Activated CD4-positive, alpha-beta T cell treated with anti-CD3 and anti-CD28 coated beads for 4 hours (primary cell): Measurements from ENCODE around the gene BCR.
A peak's percentile ranks its signal among the peaks of the same experiment; 100 is the strongest.

Source experiments
- DNase-seq, 2 donors: peaks; one replicate each; pipeline ENCODE4 v3.0.0-alpha.2; 2020

Gene BCR

DNA sequence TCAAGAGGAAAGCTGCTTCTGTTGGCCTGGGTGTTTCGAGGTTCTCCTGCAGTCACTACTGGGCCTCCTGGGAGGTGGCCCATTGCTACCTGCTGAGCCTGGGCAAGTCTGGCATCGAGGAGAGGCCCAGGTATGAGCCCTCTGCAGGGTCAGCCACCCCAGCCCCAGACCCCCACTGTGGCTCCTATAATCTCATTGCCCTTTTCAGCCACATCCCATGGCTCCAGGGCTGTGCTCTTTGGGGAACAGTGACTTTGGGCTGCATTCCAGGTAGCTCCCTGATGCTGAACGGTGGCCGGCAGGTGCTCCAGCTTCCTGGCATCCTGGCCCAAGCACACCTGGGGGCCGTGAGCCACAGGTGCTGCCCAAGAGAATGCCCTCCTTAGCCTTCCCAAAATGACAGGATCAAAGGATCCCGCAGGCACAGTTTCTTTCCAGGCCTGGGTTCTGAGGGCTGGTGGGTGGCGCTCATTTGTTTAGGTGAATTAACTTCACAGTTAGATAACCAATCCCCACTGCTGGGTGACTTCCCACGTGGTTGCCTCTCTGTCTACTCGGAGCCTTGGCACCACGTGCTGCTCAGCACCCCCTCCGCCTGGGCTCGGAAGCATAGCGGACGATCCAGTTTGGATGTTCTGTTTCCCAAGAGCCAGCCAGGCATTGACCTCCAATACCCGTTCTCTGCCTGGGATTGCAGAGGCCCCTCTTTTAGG is 97.4 kb downstream of the BCR start:
- DNase-seq: no peak

DNA sequence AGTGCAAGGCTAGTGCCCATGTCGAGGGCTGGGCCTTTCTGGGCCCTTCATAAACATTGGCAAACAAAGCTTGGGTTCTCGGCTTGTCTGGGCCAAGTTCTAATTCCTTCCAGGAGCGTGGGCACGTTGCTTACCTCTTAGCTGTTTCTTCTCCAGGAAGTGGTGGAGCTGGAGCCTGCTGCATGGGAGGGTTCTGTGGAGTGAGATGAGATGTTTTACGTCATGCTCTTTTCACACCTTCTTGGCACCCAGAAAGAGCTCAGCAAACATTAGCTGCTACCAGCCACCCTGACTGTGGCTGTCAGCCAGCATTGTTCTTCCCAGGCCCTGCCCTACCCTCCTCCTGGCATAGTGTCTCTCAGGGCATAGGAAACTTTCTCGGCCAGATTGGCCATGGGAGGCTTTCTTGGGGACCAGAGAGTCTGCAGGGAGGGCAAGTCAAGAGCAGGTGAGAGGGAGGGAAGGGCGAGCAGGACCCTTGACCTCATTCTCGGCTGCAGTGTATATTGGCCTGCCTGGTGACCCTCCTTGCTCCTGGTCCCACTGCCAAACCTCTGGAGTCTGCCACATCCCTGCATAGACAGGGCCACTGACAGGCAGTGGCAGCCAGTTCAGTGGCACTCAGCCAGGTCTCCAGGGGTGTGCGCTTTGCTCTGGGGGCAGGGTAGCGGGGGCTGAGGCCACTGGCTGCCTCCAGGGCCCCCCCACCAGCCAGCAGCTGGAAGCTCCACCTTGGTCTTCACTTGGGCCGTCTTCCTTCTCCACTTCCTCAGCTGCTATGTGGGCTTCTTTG is 98.8 kb downstream of the BCR start:
- no peak for DNase-seq

DNA sequence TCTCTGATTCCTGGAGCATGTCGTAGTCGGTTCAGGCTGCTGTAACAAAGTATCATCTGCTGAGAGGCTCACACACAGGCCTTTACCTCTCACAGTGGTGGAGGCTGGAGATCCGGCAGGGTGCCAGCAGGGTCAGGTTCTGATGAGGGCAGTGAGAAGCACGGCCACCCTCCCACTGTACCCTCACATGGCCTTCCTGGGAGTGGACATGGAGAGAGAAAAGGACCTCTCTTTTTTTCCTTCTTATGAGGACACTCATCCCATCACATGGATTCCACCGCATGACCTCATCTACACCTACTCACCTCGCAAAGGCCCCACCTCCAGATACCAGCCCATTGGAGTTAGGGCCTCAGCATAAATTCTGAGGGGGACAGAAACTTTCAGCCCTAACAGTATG is 99.5 kb downstream of the BCR start:
- DNase-seq: no peak

- DNase-seq: no peak
Observed at GRCh38 chr22:23280356-23281052, 100.2 kb downstream of the BCR start.

DNA sequence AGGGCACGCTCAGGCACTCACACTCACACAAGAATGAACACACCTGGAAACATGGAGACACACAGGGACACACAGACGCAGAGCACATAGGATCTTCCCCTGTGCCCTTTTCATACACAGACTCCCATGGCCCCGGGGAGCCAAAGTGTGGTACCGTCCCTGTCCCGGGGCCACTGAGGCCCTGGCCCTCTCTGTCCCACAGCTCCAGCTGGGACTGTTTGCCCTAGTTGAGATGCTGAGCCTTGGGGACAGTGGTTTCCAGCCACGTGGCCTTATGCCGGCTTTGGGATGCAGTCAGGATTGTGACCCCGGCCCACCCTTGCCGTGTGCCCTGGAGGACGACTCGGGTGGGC is 100.7 kb downstream of the BCR start:
- DNase-seq: no peak

DNA sequence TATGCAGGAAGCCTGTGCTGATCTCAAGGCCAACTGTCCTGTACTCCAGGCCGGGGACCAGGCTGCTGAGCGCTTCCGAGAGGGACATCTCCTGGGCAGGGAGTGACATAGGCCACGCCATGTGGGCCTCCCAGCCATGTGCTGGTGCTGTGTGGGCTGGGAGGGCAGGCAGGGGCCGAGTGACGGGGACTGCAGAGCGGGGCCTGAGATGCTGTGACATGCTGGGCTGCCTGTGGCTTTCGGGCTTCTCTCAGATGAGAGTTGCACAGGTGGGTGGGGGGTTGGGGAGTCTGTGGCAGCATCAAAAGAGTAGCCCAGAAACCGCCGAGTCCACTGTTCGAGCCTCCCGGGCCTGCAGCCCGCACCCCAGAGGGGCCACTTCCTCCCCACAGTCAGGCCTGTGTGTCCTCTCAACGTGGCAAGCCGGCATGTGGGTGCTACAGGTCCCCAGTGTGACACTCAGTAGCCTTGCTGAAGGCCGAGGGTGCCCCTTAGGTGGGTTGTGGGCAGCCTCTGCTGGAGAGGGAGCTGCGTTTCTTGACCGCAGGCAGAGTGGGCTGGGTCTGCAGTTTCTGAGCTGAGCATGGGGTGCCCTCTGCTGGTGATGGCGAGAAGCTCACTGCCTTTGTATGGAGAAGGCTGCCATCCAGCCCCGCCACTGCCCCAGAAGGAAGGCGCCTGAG is 101.2 kb downstream of the BCR start:
- DNase-seq: peak; percentile 74 to 82

- no peak for DNase-seq
Observed at GRCh38 chr22:23282089-23282501, 101.8 kb downstream of the BCR start.

- no peak for DNase-seq
Observed at GRCh38 chr22:23282516-23282915, 102.2 kb downstream of the BCR start.

DNA sequence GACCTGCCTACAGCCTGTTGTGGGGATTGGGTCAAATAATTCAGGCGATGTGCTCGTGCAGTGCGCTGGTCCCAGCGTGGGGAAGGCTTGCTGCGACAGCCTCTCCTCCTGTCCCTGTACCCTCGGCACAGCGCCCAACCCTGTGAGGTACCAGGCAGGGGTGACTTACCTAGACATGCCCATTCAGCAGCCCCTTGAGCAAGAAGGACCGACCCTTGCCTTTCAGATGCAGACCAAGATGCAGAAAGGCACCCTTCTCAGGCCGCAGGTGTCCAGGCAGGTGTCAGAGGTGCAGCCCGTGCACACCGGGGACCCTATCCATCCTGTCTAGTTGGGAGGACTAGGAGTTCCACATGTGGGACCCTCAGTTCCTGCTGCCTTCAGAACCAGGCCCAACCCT is 102.7 kb downstream of the BCR start:
- no peak for DNase-seq

DNA sequence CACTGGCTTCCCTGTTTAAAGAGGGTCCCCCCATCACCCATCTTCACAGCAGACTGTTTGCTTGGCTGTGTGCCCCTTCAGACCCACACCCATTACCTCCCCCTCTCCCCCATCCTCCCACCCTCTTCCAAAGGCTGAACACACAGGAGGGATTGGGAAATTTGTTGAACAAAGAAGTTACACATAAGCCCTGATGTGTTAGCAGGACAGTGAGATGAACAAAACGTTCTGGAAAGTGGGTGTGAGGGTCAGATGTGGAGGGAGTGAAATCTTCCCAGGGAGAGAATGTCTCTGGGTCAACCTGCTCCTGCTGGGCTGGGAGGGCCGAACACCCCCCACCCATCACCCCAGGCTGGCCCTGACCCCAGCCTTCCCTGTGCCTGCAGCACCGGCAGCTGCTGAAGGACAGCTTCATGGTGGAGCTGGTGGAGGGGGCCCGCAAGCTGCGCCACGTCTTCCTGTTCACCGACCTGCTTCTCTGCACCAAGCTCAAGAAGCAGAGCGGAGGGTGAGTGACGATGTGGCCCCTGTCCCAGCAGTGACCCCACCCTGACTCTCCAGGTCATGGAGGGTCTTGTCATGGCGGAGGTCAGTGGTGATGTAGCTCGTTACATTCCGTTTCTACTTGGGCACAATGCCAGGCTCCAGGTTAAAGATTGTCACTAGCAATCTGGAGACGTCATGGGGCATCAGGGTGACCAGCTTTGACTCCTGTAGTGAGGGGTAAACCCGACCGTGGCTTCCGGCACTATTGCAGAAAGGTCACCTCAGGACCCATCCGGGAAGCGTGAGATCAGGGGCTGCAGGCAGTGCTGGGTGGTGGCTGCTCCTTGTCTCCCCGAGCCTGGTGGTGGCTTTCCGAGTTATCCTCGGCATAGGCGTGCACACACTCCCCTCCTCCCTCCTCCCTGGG is 103.5 kb downstream of the BCR start:
- no peak for DNase-seq

DNA sequence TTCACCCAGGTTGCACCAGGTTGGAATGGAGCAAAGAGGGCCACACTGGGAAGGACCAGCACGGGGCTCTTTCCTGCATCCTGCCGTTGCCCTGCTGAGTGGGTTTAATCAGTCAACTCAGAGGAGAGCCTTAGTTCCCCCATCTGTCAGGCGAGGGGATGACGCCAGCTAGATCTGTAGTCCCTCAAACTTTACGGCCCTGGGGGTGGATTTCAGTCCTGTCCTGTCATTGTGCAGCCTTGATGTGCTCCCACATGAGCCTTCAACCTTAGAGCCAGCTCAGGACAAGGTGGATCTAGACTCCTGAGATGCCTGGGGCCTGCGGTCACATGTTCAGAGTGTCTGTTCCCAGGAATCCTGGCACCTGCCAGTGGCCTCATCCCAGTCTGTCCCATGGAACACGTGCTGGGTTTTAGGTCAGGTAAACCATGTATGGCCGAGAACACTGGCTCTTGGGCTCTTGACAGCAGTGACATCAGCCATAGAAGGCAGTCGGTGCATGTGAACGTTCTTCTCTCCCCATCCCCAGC is 104.3 kb downstream of the BCR start:
- no peak for DNase-seq

- DNase-seq: no peak
Observed at GRCh38 chr22:23285236-23285635, 104.9 kb downstream of the BCR start.

GRCh38 chr22:23285734-23286133 is 105.4 kb downstream of the BCR start:
- DNase-seq: no peak

GRCh38 chr22:23286296-23286695 is 106.0 kb downstream of the BCR start:
- no peak for DNase-seq

DNA sequence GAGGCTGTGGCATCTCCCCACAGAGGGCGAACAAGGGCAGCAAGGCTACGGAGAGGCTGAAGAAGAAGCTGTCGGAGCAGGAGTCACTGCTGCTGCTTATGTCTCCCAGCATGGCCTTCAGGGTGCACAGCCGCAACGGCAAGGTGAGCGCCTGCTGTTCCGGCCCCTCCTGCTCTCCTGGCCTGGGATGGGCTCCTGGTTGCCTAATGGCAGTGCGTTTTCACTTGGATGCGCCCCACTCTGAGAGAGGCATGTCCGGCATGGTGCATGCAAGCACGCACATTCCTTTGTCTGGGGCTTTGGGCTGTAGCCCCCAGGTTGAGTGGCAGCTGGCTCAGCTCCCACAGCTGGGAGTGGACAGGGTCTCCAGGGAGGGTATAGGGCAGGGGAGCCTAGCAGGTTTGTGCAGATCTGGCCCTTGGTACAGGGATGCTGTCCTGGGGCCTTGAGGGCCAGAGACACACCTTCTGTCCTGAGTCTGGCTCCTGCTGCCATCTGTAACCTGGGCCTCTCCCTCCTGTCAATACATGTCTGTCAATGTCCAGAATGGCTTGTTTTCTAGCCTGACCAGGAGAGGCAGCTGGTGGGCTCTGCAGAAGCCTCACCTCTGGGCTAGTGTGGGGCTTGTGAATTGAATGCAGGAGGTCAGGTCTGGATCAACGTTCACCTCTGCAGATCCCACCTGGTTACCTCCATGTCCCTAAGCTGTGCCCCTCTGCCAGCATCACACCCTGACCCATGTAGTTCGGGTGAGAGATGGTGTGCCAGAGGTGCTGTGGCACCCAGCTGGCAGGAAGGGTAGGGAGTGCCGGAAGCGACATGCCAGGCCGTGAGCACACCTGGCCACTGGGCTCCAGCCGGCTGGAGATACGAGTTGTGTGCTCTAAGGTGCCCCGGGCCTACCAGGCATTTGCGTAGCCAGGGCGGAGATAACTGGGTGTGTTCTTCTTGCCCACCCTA is 107.1 kb downstream of the BCR start:
- DNase-seq: no peak

- DNase-seq: no peak
Observed at GRCh38 chr22:23288301-23289129, 108.2 kb downstream of the BCR start.

GRCh38 chr22:23289130-23289503 is 108.8 kb downstream of the BCR start:
- DNase-seq: no peak

DNA sequence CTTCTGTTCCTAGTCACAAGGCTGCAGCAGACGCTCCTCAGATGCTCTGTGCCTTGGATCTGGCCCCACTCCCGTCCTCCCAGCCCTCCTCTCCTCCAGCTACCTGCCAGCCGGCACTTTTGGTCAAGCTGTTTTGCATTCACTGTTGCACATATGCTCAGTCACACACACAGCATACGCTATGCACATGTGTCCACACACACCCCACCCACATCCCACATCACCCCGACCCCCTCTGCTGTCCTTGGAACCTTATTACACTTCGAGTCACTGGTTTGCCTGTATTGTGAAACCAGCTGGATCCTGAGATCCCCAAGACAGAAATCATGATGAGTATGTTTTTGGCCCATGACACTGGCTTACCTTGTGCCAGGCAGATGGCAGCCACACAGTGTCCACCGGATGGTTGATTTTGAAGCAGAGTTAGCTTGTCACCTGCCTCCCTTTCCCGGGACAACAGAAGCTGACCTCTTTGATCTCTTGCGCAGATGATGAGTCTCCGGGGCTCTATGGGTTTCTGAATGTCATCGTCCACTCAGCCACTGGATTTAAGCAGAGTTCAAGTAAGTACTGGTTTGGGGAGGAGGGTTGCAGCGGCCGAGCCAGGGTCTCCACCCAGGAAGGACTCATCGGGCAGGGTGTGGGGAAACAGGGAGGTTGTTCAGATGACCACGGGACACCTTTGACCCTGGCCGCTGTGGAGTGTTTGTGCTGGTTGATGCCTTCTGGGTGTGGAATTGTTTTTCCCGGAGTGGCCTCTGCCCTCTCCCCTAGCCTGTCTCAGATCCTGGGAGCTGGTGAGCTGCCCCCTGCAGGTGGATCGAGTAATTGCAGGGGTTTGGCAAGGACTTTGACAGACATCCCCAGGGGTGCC is 109.8 kb downstream of the BCR start:
- peak; percentile 31 to 58 for DNase-seq
